ENCODE results near the gene TSTD2. TPM values are rescaled to one million over a fixed set of nuclear protein-coding genes. Genes with fewer than 3 reads are reported as not detected.

The TSTD2 gene
- polyA plus RNA-seq, 1 donor from 2014 or later, result 50.0 TPM

DNA sequence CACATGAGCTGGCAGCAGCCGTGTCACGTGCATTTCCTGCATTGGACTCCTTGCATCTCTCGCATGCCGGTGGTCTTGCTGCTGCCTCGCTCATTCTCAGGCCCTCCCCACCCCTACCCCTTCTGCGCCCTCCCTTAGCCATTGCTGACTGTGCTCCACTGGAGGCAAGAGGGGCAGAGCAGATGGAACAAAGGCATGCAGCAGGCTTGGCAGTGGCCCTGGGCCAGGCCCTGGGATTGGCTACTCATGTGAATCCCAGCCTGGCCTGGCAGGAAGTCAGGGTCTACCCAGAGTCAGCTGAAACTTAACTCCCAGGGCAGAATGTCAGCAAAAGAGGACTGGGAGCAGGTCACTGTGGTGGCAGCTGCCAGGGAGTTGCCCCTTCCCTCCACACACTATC lies 62.3 kb downstream of the TSTD2 start:
- Histone ChIP-seq H4K20me1 (ENCODE audit: insufficient read depth) (no peaks in the 10 kb centered on the region), H3K9ac (ENCODE audit: low read length) (no peak overlapping the region), H3F3A (ENCODE audit: insufficient read depth, low read length, poor library complexity, severe bottlenecking) (no peaks in the 10 kb centered on the region), H3K27me3 (ENCODE audit: insufficient read depth, low read depth, low read length) (no peaks in the 10 kb centered on the region), H3K27ac (ENCODE audit: low read length) (no peak overlapping the region), H3K9me3 (ENCODE audit: low read length) (no peaks in the 10 kb centered on the region), H3K36me3 (ENCODE audit: insufficient read depth, low read length) (no peaks in the 10 kb centered on the region), H3K9me2 (ENCODE audit: insufficient read depth, low read length) (no peaks in the 10 kb centered on the region), H3K4me3 (ENCODE audit: low read length) (no peak overlapping the region), H2AFZ (ENCODE audit: low read depth, low read length) (no peak overlapping the region), H3K4me2 (ENCODE audit: low read length) (no peak overlapping the region), H3K79me2 (replicated peaks; ENCODE audit: insufficient read depth, low read length) (no peaks in the 10 kb centered on the region)
- TF ChIP-seq, protein P1, sequence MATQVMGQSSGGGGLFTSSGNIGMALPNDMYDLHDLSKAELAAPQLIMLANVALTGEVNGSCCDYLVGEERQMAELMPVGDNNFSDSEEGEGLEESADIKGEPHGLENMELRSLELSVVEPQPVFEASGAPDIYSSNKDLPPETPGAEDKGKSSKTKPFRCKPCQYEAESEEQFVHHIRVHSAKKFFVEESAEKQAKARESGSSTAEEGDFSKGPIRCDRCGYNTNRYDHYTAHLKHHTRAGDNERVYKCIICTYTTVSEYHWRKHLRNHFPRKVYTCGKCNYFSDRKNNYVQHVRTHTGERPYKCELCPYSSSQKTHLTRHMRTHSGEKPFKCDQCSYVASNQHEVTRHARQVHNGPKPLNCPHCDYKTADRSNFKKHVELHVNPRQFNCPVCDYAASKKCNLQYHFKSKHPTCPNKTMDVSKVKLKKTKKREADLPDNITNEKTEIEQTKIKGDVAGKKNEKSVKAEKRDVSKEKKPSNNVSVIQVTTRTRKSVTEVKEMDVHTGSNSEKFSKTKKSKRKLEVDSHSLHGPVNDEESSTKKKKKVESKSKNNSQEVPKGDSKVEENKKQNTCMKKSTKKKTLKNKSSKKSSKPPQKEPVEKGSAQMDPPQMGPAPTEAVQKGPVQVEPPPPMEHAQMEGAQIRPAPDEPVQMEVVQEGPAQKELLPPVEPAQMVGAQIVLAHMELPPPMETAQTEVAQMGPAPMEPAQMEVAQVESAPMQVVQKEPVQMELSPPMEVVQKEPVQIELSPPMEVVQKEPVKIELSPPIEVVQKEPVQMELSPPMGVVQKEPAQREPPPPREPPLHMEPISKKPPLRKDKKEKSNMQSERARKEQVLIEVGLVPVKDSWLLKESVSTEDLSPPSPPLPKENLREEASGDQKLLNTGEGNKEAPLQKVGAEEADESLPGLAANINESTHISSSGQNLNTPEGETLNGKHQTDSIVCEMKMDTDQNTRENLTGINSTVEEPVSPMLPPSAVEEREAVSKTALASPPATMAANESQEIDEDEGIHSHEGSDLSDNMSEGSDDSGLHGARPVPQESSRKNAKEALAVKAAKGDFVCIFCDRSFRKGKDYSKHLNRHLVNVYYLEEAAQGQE (IDR thresholded peaks at IDR 0.05; ENCODE audit: borderline replicate concordance), result no peak
- TF ChIP-seq, protein P2, sequence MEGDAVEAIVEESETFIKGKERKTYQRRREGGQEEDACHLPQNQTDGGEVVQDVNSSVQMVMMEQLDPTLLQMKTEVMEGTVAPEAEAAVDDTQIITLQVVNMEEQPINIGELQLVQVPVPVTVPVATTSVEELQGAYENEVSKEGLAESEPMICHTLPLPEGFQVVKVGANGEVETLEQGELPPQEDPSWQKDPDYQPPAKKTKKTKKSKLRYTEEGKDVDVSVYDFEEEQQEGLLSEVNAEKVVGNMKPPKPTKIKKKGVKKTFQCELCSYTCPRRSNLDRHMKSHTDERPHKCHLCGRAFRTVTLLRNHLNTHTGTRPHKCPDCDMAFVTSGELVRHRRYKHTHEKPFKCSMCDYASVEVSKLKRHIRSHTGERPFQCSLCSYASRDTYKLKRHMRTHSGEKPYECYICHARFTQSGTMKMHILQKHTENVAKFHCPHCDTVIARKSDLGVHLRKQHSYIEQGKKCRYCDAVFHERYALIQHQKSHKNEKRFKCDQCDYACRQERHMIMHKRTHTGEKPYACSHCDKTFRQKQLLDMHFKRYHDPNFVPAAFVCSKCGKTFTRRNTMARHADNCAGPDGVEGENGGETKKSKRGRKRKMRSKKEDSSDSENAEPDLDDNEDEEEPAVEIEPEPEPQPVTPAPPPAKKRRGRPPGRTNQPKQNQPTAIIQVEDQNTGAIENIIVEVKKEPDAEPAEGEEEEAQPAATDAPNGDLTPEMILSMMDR (IDR thresholded peaks at IDR 0.05; ENCODE audit: poor library complexity, severe bottlenecking), result no peak
- TF ChIP-seq MXI1 (conservative IDR thresholded peaks at IDR 0.05; ENCODE audit: poor library complexity, severe bottlenecking) (no peak), EZH2 (IDR thresholded peaks at IDR 0.05; ENCODE audit: borderline replicate concordance, insufficient read depth, low read length, poor library complexity, severe bottlenecking) (no peak), RAD21 (conservative IDR thresholded peaks at IDR 0.05) (no peak), SMC3 (conservative IDR thresholded peaks at IDR 0.05; ENCODE audit: poor library complexity) (no peak), POLR2AphosphoS5 (IDR thresholded peaks at IDR 0.05) (no peak)

DNA sequence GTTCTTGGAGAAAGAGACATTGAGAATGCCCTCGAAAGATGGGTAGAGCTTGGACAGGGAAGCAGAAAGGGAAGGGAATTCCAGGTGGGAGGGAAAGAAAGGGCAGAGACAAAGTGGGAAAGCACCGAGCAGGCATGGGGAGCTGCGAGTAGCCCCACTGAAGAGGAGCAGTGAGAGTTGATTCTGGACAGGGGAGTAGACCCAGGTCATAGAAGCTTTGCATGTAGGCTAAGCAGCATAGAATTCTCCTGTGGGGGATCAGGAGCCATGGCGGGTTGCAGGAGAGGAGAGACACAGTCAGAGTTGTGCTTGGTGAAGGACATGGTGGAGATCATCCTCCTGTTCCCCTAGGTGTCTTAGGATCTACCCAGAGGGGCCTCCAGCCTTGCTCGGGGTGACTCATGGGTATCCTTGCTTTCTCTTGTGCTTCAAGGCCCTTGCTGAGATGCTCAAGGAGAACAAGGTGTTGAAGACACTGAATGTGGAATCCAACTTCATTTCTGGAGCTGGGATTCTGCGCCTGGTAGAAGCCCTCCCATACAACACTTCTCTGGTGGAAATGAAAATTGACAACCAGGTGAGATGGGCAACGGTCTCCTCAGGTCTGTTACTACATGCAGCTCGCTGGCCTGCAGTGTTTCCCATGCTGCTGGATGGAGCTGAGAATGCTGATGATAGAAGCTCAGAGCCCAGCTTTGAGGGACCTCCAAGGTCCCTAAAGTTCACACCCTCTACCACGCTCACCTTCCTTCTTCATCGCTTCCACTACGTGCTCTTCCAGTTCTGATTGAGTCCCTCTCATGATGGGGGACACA lies 64.5 kb downstream of the TSTD2 start:
- Histone ChIP-seq H3K79me2 (replicated peaks; ENCODE audit: insufficient read depth, low read length) (no peaks in the 10 kb centered on the region), H3K4me3 (ENCODE audit: low read length) (no peak overlapping the region), H3K9me2 (ENCODE audit: insufficient read depth, low read length) (no peaks in the 10 kb centered on the region), H3K9me3 (ENCODE audit: low read length) (no peaks in the 10 kb centered on the region), H3K4me2 (ENCODE audit: low read length) (no peak overlapping the region), H3K36me3 (ENCODE audit: insufficient read depth, low read length) (no peaks in the 10 kb centered on the region), H4K20me1 (ENCODE audit: insufficient read depth) (no peaks in the 10 kb centered on the region), H3K27ac (ENCODE audit: low read length) (no peak overlapping the region), H3F3A (ENCODE audit: insufficient read depth, low read length, poor library complexity, severe bottlenecking) (no peaks in the 10 kb centered on the region), H2AFZ (ENCODE audit: low read depth, low read length) (no peak overlapping the region), H3K27me3 (ENCODE audit: insufficient read depth, low read depth, low read length) (no peaks in the 10 kb centered on the region), H3K9ac (ENCODE audit: low read length) (no peak overlapping the region)
- TF ChIP-seq EZH2 (IDR thresholded peaks at IDR 0.05; ENCODE audit: borderline replicate concordance, insufficient read depth, low read length, poor library complexity, severe bottlenecking), result no peak
- TF ChIP-seq, protein P2 (IDR thresholded peaks at IDR 0.05; ENCODE audit: poor library complexity, severe bottlenecking), result no peak
- TF ChIP-seq SMC3 (conservative IDR thresholded peaks at IDR 0.05; ENCODE audit: poor library complexity), result no peak
- TF ChIP-seq RAD21 (conservative IDR thresholded peaks at IDR 0.05), result no peak

Measured in neural cell (in vitro differentiated cells).